ENCODE measurements around the gene THRB. TPM values are rescaled to one million over a fixed set of nuclear protein-coding genes. Genes with fewer than 3 reads are reported as not detected.

The THRB gene
- total and polyA plus RNA-seq, 8 donors = 3.6 to 47.3 (median 14.5) TPM

DNA sequence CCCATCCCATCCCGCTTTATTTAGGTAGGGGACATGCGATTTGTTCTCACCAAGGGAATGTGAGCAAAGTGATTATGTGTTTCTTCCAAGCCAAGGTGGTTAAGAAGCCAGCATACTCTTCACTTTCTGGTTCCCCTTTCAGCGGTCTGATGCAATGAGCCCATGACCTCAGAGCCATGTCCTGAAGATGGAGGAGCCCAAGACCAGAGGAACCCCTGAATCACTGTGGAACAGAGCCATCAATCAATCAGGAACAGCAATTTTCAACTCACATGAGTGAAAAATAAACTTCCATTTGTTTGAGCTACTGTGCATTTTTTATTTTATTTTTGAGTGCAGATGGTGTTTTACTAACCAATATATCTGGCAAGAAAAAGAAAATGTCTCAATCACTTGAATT lies 10.8 kb downstream of the THRB start:
- no peak overlapping the region for H3K4me3 ChIP-seq
- H3K27ac ChIP-seq = no peak overlapping the region
- no peaks in the 10 kb centered on the region for H3K36me3 ChIP-seq
- TF ChIP-seq EP300 (IDR thresholded peaks at IDR 0.05) (no peak), POLR2A (IDR thresholded peaks at IDR 0.05) (no peak), POLR2AphosphoS5 (IDR thresholded peaks at IDR 0.05) (no peak)
- TF ChIP-seq, protein P1, sequence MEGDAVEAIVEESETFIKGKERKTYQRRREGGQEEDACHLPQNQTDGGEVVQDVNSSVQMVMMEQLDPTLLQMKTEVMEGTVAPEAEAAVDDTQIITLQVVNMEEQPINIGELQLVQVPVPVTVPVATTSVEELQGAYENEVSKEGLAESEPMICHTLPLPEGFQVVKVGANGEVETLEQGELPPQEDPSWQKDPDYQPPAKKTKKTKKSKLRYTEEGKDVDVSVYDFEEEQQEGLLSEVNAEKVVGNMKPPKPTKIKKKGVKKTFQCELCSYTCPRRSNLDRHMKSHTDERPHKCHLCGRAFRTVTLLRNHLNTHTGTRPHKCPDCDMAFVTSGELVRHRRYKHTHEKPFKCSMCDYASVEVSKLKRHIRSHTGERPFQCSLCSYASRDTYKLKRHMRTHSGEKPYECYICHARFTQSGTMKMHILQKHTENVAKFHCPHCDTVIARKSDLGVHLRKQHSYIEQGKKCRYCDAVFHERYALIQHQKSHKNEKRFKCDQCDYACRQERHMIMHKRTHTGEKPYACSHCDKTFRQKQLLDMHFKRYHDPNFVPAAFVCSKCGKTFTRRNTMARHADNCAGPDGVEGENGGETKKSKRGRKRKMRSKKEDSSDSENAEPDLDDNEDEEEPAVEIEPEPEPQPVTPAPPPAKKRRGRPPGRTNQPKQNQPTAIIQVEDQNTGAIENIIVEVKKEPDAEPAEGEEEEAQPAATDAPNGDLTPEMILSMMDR (IDR thresholded peaks at IDR 0.05) = no peak
- no peak for DNase-seq
- H3K4me1 ChIP-seq = peaks cover 0 to 42% (median 22%) of the 10 kb centered on the region in 4 donors
- intact Hi-C loops (cut with DNase I; ENCODE audit: low total_unique reads) = no loop called here
- H3K9me3 ChIP-seq = no peaks in the 10 kb centered on the region
- 80 to 96% (median 90%) methylated on average over 3 of the region's 3 CpGs for WGBS, 5 donors
- no peaks in the 10 kb centered on the region for H3K27me3 ChIP-seq

DNA sequence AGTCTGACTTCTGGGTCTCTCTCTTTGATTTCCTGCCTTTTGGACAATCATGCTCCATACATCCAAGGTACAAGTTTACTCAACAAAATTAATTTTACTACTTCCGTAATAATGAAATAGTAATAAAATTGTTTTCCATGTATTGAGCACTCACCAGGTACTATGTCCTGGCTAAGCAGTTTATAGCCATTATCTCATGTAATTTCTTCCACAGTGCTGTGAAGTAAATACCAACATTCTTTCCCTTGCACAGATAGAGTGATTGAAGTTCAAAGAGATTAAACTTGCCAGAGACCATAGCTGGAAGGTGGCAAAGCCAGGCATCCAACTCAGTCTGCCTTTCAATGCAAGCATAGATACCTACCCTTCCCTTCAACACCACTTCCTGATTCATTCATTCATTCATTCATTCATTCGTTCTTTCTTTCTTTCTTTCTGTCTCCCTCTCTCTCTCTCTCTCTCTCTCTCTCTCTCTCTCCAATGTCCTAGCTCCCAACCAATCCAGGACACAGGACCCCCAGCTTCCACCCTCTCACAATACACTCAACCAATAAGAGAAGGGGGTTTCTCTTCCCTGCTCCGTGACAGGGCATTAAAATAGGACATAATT lies 12.4 kb downstream of the THRB start:
- Histone ChIP-seq H3K27ac (no peak overlapping the region), H3K4me1 (peaks cover 4 to 42% (median 21%) of the 10 kb centered on the region in 4 donors), H3K9me3 (no peaks in the 10 kb centered on the region), H3K36me3 (no peaks in the 10 kb centered on the region), H3K4me3 (no peak overlapping the region), H3K27me3 (no peaks in the 10 kb centered on the region)
- WGBS, 5 donors = 83 to 94% (median 91%) methylated on average over 3 of the region's 3 CpGs
- intact Hi-C loops (cut with DNase I; ENCODE audit: low total_unique reads) = no loop called here
- DNase-seq = no peak
- no peak for TF ChIP-seq POLR2AphosphoS5 (IDR thresholded peaks at IDR 0.05)
- no peak for TF ChIP-seq POLR2A (IDR thresholded peaks at IDR 0.05)
- TF ChIP-seq, protein P1 (IDR thresholded peaks at IDR 0.05) = no peak
- no peak for TF ChIP-seq EP300 (IDR thresholded peaks at IDR 0.05)

DNA sequence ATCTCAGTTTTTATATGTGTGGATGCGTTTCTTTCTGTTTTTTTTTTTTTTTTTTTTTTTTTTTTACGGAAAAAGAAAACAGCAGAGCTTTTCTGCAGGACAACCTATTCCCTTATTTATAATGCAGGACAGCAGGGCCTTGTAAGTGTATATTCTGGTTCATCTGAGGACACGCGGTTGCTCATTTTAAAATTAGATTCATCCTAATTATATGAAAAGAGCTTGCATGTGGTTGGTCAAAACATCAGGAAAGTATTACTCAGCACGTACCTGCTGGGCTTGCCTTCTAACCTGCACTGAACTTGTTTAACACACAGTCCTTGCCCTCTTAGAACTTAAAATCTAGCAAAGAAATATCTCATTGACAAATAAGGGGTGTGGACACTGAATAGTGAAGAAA lies 13.5 kb downstream of the THRB start:
- Histone ChIP-seq H3K36me3 (no peaks in the 10 kb centered on the region), H3K27ac (no peak overlapping the region), H3K27me3 (no peaks in the 10 kb centered on the region), H3K9me3 (no peaks in the 10 kb centered on the region), H3K4me3 (no peak overlapping the region), H3K4me1 (peaks cover 0 to 40% (median 20%) of the 10 kb centered on the region in 4 donors)
- no peak for DNase-seq
- TF ChIP-seq, protein P1 (IDR thresholded peaks at IDR 0.05) = no peak
- TF ChIP-seq POLR2A (IDR thresholded peaks at IDR 0.05) = no peak
- TF ChIP-seq POLR2AphosphoS5 (IDR thresholded peaks at IDR 0.05) = no peak
- TF ChIP-seq EP300 (IDR thresholded peaks at IDR 0.05) = no peak
- intact Hi-C loops (cut with DNase I; ENCODE audit: low total_unique reads) = no loop called here
- 73 to 94% (median 90%) methylated on average over 5 of the region's 5 CpGs for WGBS, 5 donors

DNA sequence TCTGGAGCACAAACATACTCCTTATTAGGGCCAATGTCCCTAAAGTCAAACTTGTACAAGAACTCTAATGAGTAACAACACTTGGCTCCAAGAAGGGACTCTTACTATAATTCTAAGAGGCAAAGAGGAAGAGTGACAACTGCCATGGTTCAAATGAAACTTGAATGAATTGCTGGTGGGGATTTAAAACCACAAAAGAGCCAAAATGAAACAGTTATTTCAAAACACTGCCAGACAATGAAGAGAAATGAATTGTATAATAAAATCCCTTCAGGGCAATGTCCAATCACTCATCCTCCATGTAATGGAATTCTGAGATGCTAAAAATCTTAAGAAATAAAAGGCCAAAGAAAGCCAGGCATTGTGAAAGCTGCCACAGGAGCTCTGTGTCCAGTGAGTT lies 14.2 kb downstream of the THRB start:
- Histone ChIP-seq H3K27me3 (no peaks in the 10 kb centered on the region), H3K27ac (no peak overlapping the region), H3K4me1 (peaks cover 0 to 41% (median 20%) of the 10 kb centered on the region in 4 donors), H3K36me3 (no peaks in the 10 kb centered on the region), H3K4me3 (no peak overlapping the region), H3K9me3 (no peaks in the 10 kb centered on the region)
- no peak for DNase-seq
- TF ChIP-seq POLR2A (IDR thresholded peaks at IDR 0.05) (no peak), EP300 (IDR thresholded peaks at IDR 0.05) (no peak), POLR2AphosphoS5 (IDR thresholded peaks at IDR 0.05) (no peak)
- TF ChIP-seq, protein P1 (IDR thresholded peaks at IDR 0.05) = no peak
- intact Hi-C loops (cut with DNase I; ENCODE audit: low total_unique reads) = no loop called here
